GM19467 (cell line): ENCODE results near the gene CEP164.
"Not testable (repeated sequence)": the region's sequence is repeated elsewhere in the genome, so short reads cannot be mapped to it uniquely, and the experiment has no call there.

Source experiments
- ATAC-seq: cut with Tn5 transposase; IDR thresholded peaks from one replicate; pipeline ENCODE4 v1.9.1; 2021; ENCODE audit warnings: mild to moderate bottlenecking, moderate library complexity; ENCODE audit not compliant: unreplicated experiment

CEP164 gene

GRCh38 chr11:117437041-117437790 lies 109.6 kb downstream of the CEP164 start:
- no peak for ATAC-seq

GRCh38 chr11:117437791-117438130 lies 110.1 kb downstream of the CEP164 start:
- no peak for ATAC-seq

- no peak for ATAC-seq
These were observed 110.8 kb downstream of the CEP164 start for GRCh38 chr11:117438371-117439000.

GRCh38 chr11:117439256-117439655 lies 111.6 kb downstream of the CEP164 start:
- no peak for ATAC-seq

- no peak for ATAC-seq
These were observed 112.6 kb downstream of the CEP164 start for GRCh38 chr11:117440258-117440657.

GRCh38 chr11:117441146-117441975 lies 113.7 kb downstream of the CEP164 start:
- ATAC-seq, result no peak

GRCh38 chr11:117442049-117442868 lies 114.6 kb downstream of the CEP164 start:
- no peak for ATAC-seq

- ATAC-seq, result no peak
These were observed 115.2 kb downstream of the CEP164 start for GRCh38 chr11:117442869-117443239.

- no peak for ATAC-seq
These were observed 115.9 kb downstream of the CEP164 start for GRCh38 chr11:117443266-117444186.

GRCh38 chr11:117444256-117444655 lies 116.6 kb downstream of the CEP164 start:
- no peak for ATAC-seq

GRCh38 chr11:117444711-117445658 lies 117.3 kb downstream of the CEP164 start:
- ATAC-seq, result no peak

- ATAC-seq, result no peak
These were observed 121.5 kb downstream of the CEP164 start for GRCh38 chr11:117449111-117449693.

- no peak for ATAC-seq
These were observed 126.4 kb downstream of the CEP164 start for GRCh38 chr11:117453886-117454563.

GRCh38 chr11:117454564-117454917 lies 126.9 kb downstream of the CEP164 start:
- no peak for ATAC-seq

- ATAC-seq, result no peak
These were observed 128.5 kb downstream of the CEP164 start for GRCh38 chr11:117456027-117456720.

GRCh38 chr11:117456721-117457029 lies 129.0 kb downstream of the CEP164 start:
- not testable (repeated sequence) for ATAC-seq

GRCh38 chr11:117457031-117457785 lies 129.6 kb downstream of the CEP164 start:
- no peak for ATAC-seq
